ENCODE measurements around the gene CCN2. TPM values are rescaled to one million over a fixed set of nuclear protein-coding genes. Genes with fewer than 3 reads are reported as not detected.

CCN2 gene
- total RNA-seq, 1 donor from 2014 or later = 83.1 TPM

- no peak for TF ChIP-seq CTCF (IDR thresholded peaks at IDR 0.05)
- no peaks in the 10 kb centered on the region for H3K27me3 ChIP-seq (ENCODE audit: low read depth)
- peak overlapping the region; percentile 61 for H3K4me3 ChIP-seq
- peaks cover 24% of the 10 kb centered on the region for H3K4me1 ChIP-seq
- intact Hi-C loops (cut with DNase I) = no loop called here
- no peaks in the 10 kb centered on the region for H3K36me3 ChIP-seq
- ATAC-seq (no peak), DNase-seq (no peak)
- no peaks in the 10 kb centered on the region for H3K9me3 ChIP-seq
- peak overlapping the region; percentile 91 for H3K27ac ChIP-seq
Measured at GRCh38 chr6:131947986-131948661, 3.0 kb downstream of the CCN2 start.

GRCh38 chr6:131946992-131947955 lies 3.9 kb downstream of the CCN2 start:
- ATAC-seq (no peak), DNase-seq (no peak)
- H3K9me3 ChIP-seq = no peaks in the 10 kb centered on the region
- intact Hi-C loops (cut with DNase I) = no loop called here
- no peaks in the 10 kb centered on the region for H3K27me3 ChIP-seq (ENCODE audit: low read depth)
- no peak overlapping the region for H3K27ac ChIP-seq
- H3K36me3 ChIP-seq = no peaks in the 10 kb centered on the region
- TF ChIP-seq CTCF (IDR thresholded peaks at IDR 0.05) = no peak
- peaks cover 23% of the 10 kb centered on the region for H3K4me1 ChIP-seq
- peak overlapping the region; percentile 61 for H3K4me3 ChIP-seq

GRCh38 chr6:131946404-131946991 lies 4.7 kb downstream of the CCN2 start:
- DNase-seq (no peak), ATAC-seq (no peak)
- Histone ChIP-seq H3K27me3 (ENCODE audit: low read depth) (no peaks in the 10 kb centered on the region), H3K36me3 (no peaks in the 10 kb centered on the region), H3K4me1 (peaks cover 15% of the 10 kb centered on the region), H3K4me3 (no peak overlapping the region), H3K9me3 (no peaks in the 10 kb centered on the region), H3K27ac (no peak overlapping the region)
- TF ChIP-seq CTCF (IDR thresholded peaks at IDR 0.05) = no peak
- intact Hi-C loops (cut with DNase I) = no loop called here

GRCh38 chr6:131945971-131946370 lies 5.2 kb downstream of the CCN2 start:
- Histone ChIP-seq H3K27ac (no peak overlapping the region), H3K4me3 (no peak overlapping the region), H3K27me3 (ENCODE audit: low read depth) (no peaks in the 10 kb centered on the region), H3K4me1 (peaks cover 14% of the 10 kb centered on the region), H3K9me3 (no peaks in the 10 kb centered on the region), H3K36me3 (no peaks in the 10 kb centered on the region)
- TF ChIP-seq CTCF (IDR thresholded peaks at IDR 0.05) = no peak
- intact Hi-C loops (cut with DNase I) = no loop called here
- no peak for DNase-seq
- ATAC-seq = no peak

- intact Hi-C loops (cut with DNase I) = no loop called here
- Histone ChIP-seq H3K27ac (peak overlapping the region; percentile 53), H3K4me3 (no peak overlapping the region), H3K9me3 (no peaks in the 10 kb centered on the region), H3K36me3 (no peaks in the 10 kb centered on the region), H3K27me3 (ENCODE audit: low read depth) (no peaks in the 10 kb centered on the region), H3K4me1 (no peaks in the 10 kb centered on the region)
- TF ChIP-seq CTCF (IDR thresholded peaks at IDR 0.05) = no peak
- no peak for ATAC-seq
- DNase-seq = no peak
Measured at GRCh38 chr6:131937703-131938631, 13.2 kb downstream of the CCN2 start.
